ENCODE data around the gene CROCC2.

DNA sequence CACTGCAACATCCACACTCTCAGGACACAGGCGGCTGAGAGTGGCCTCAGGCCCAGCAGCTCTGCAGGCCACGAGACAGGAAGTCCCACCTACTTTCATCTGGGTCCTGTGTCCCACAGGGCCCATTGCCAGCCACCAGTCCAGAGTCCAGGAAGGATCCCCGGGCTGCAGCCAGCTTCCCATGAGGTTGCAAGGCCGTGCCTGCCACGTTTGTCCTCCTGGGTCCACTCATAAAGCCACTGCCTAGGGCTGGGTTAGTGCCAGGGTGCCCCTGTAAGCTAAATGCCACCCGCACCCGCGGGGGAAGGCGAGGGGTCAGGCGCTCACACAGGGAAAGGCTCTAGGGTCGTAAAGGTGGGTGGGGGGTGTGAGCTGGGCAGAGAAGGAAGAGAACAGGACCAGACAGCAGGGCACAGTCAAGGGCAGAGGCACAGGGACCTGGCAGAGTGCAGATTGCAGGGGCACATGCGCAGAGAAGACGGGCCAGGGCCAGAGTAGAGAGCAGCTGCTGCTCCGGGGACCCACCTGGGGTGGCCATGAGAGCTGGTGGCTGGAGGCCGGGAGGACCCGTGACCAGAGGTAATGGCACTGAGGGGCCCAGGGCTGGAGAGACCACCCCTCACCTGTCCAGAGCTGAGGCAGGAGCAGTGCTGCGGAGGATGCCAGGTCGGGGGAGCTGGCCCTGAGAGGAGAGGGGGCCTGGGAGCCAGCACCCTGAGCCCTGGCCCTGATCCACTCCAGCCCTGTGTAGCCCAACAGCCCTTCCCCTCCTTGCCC, 29.5 kb upstream of the CROCC2 start:
- TF ChIP-seq, protein P1, sequence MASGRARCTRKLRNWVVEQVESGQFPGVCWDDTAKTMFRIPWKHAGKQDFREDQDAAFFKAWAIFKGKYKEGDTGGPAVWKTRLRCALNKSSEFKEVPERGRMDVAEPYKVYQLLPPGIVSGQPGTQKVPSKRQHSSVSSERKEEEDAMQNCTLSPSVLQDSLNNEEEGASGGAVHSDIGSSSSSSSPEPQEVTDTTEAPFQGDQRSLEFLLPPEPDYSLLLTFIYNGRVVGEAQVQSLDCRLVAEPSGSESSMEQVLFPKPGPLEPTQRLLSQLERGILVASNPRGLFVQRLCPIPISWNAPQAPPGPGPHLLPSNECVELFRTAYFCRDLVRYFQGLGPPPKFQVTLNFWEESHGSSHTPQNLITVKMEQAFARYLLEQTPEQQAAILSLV (CRISPR knock-in tag; IDR thresholded peaks at IDR 0.05; ENCODE audit: borderline replicate concordance) = no peak
- TF ChIP-seq YY1 (IDR thresholded peaks at IDR 0.05; ENCODE audit: insufficient read depth, insufficient replicate concordance, low read depth, low read length) (peak; percentile 79), POLR2A (IDR thresholded peaks at IDR 0.05; ENCODE audit: insufficient read depth in 1 of 2, low read depth in 2 of 2, low read length in 2 of 2) (peak in 1 of 2 experiments; percentile 79; a peak in 2 of 4 replicates)

Measured in HepG2 (cell line).